Mucosa of descending colon (tissue), 3 donors: ENCODE results near the gene RAP1A. TPM values are rescaled to one million over a fixed set of nuclear protein-coding genes. Genes with fewer than 3 reads are reported as not detected.
A peak's percentile ranks its signal among the peaks of the same experiment; 100 is the strongest.

Source experiments
- ATAC-seq: fragments of 200-7000 bp; cut with Tn5 transposase; one replicate; pipeline ENCODE4 v1.9.1; 2020; ENCODE audit warnings: mild to moderate bottlenecking, moderate library complexity
- DNase-seq, 3 donors: peaks; one replicate each; pipeline ENCODE4 v3.0.0-alpha.2; 2020
- H3K36me3 ChIP-seq: fragments of 200-600 bp; one replicate; pipeline ENCODE4 v1.8.0; 2021; ENCODE audit warnings: low read depth, mild to moderate bottlenecking
- H3K4me1 ChIP-seq: fragments of 200-600 bp; one replicate; pipeline ENCODE4 v1.8.0; 2021; ENCODE audit warnings: low read depth, mild to moderate bottlenecking
- H3K4me3 ChIP-seq: fragments of 200-600 bp; one replicate; pipeline ENCODE4 v1.8.0; 2021; ENCODE audit warnings: mild to moderate bottlenecking
- H3K9me3 ChIP-seq: fragments of 200-600 bp; one replicate; pipeline ENCODE4 v1.8.0; 2021; ENCODE audit warnings: mild to moderate bottlenecking
- CTCF ChIP-seq: fragments of 200-600 bp; IDR thresholded peaks from one replicate; pipeline ENCODE4 v1.8.0; 2022; ENCODE audit warnings: antibody characterized with exemption, mild to moderate bottlenecking
- intact Hi-C, 2 donors: fragments of 100-400 bp; cut with DNase I in 1 of 2; cut with micrococcal nuclease in 1 of 2; formaldehyde crosslinking; loops; one replicate each; pipeline versions ENCODE4 v1.11.0 to v1.11.1; 2022; cut with DNase I, micrococcal nuclease
- total RNA-seq, 3 donors: library from RNA; stranded (reverse); fragmentation: NEBNext Ultra II Directional in 2 of 3; extraction: Animal tissue kit (Norgen Biotek cat#: 25700) in 2 of 3; gene quantifications; one replicate each; pipeline versions ENCODE4 v1.2.1 to v1.2.4, GENCODE V29; 2021 to 2023
- donor health status: DM: no; HTN: no; CAD: no; lungs with moderate emphysema.
- donor health status: DM: no; HTN: no; CAD: no.
- donor health status: DM: no; HTN: yes; CAD: no.

RAP1A gene
- total RNA-seq, 3 donors from 2014 or later = 84.4 to 272 (median 95.4) TPM

GRCh38 chr1:111615870-111616715 lies 3.5 kb upstream of the RAP1A start:
- peaks cover 8% of the 10 kb centered on the region for H3K4me1 ChIP-seq
- no peaks in the 10 kb centered on the region for H3K9me3 ChIP-seq
- ATAC-seq = no peak
- no peak overlapping the region for H3K4me3 ChIP-seq
- TF ChIP-seq CTCF = no peak
- no peaks in the 10 kb centered on the region for H3K36me3 ChIP-seq
- intact Hi-C loops = no loop called here
- DNase-seq = no peak

GRCh38 chr1:111618081-111618480 lies 1.5 kb upstream of the RAP1A start:
- no peak overlapping the region for H3K4me3 ChIP-seq
- peaks cover 23% of the 10 kb centered on the region for H3K4me1 ChIP-seq
- DNase-seq (no peak), ATAC-seq (no peak)
- no peaks in the 10 kb centered on the region for H3K9me3 ChIP-seq
- intact Hi-C loops = no loop called here
- no peaks in the 10 kb centered on the region for H3K36me3 ChIP-seq
- no peak for TF ChIP-seq CTCF

- no peak for ATAC-seq
- Histone ChIP-seq H3K9me3 (no peaks in the 10 kb centered on the region), H3K4me1 (peaks cover 23% of the 10 kb centered on the region), H3K36me3 (no peaks in the 10 kb centered on the region), H3K4me3 (no peak overlapping the region)
- intact Hi-C loops = no loop called here
- no peak for TF ChIP-seq CTCF
- peak in 2 of 3 donors; percentile 42 to 49 for DNase-seq
These were observed 491 bp upstream of the RAP1A start for GRCh38 chr1:111618961-111619634.

- TF ChIP-seq CTCF = no peak
- no peak for DNase-seq
- intact Hi-C loops = no loop called here
- Histone ChIP-seq H3K36me3 (no peaks in the 10 kb centered on the region), H3K9me3 (no peaks in the 10 kb centered on the region), H3K4me3 (peak overlapping the region; percentile 83), H3K4me1 (peaks cover 33% of the 10 kb centered on the region)
- ATAC-seq = no peak
These were observed 917 bp downstream of the RAP1A start for GRCh38 chr1:111620441-111620971.

GRCh38 chr1:111621050-111621449 lies 1.5 kb downstream of the RAP1A start:
- peaks cover 38% of the 10 kb centered on the region for H3K4me1 ChIP-seq
- intact Hi-C loops = no loop called here
- H3K9me3 ChIP-seq = no peaks in the 10 kb centered on the region
- ATAC-seq (no peak), DNase-seq (no peak)
- no peak for TF ChIP-seq CTCF
- H3K4me3 ChIP-seq = no peak overlapping the region
- H3K36me3 ChIP-seq = no peaks in the 10 kb centered on the region
